ENCODE results near the gene RUFY1. TPM values are rescaled to one million over a fixed set of nuclear protein-coding genes. Genes with fewer than 3 reads are reported as not detected.

The RUFY1 gene
- total RNA-seq, 2 donors from 2014 or later, result 48.7 to 55.6 TPM

DNA sequence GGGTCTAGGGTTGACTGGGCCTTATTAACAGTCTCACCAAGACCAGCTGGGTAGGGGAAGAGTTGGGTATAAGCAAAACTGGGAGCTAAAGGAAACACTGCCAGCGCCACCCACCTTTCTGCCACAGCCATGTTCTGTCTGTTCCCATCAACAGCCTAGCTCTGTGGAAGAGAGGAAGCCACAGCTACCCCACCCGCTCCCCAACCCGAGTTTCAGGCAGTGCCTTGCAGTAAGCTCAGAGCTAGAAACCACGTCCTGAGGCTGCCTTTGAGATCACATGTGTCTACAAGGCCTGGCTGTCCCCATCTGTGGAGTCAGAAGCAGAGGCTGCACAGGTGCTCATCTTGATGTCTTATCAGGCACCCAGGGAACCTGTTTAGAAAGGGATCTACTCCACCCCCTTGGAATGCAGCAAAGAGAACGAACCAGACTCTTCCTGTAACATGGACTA is 57.8 kb downstream of the RUFY1 start:
- no peaks in the 10 kb centered on the region for H3K9me3 ChIP-seq
- peaks cover 9% of the 10 kb centered on the region for H3K4me1 ChIP-seq (replicated peaks)
- intact Hi-C loops (cut with DNase I), result no loop called here
- H3K4me3 ChIP-seq, result no peak overlapping the region
- no peaks in the 10 kb centered on the region for H3K27me3 ChIP-seq (replicated peaks; ENCODE audit: insufficient read depth)
- TF ChIP-seq, protein P1, sequence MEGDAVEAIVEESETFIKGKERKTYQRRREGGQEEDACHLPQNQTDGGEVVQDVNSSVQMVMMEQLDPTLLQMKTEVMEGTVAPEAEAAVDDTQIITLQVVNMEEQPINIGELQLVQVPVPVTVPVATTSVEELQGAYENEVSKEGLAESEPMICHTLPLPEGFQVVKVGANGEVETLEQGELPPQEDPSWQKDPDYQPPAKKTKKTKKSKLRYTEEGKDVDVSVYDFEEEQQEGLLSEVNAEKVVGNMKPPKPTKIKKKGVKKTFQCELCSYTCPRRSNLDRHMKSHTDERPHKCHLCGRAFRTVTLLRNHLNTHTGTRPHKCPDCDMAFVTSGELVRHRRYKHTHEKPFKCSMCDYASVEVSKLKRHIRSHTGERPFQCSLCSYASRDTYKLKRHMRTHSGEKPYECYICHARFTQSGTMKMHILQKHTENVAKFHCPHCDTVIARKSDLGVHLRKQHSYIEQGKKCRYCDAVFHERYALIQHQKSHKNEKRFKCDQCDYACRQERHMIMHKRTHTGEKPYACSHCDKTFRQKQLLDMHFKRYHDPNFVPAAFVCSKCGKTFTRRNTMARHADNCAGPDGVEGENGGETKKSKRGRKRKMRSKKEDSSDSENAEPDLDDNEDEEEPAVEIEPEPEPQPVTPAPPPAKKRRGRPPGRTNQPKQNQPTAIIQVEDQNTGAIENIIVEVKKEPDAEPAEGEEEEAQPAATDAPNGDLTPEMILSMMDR (IDR thresholded peaks at IDR 0.05), result no peak
- peak; percentile 4 for TF ChIP-seq POLR2AphosphoS5 (IDR thresholded peaks at IDR 0.05)
- WGBS, result 40% methylated on average over 5 of the region's 5 CpGs
- DNase-seq (ENCODE audit: low spot score), result no peak
- peaks cover 0 to 7% of the 10 kb centered on the region in 2 donors for H3K36me3 ChIP-seq
- H3K27ac ChIP-seq, result peak overlapping the region in 1 of 2 donors; percentile 25

DNA sequence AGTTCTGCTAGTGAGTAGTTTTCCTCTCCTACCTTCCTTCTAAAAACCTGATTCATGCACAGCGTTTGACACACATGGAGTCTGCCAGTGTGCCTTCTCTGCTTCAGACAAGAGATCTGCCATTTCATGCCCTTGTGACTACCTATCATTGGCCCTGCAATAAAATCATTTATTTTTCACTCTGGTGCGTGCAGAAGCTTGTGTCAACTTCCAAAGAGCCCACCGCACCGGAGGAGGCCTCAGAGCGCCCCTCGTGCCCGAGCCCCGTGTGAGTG is 59.4 kb downstream of the RUFY1 start:
- Histone ChIP-seq H3K27me3 (replicated peaks; ENCODE audit: insufficient read depth) (no peaks in the 10 kb centered on the region), H3K36me3 (peaks cover 0 to 16% of the 10 kb centered on the region in 2 donors), H3K4me1 (replicated peaks) (peaks cover 9% of the 10 kb centered on the region), H3K9me3 (no peaks in the 10 kb centered on the region), H3K27ac (no peak overlapping the region), H3K4me3 (no peak overlapping the region)
- intact Hi-C loops (cut with DNase I), result no loop called here
- no peak for TF ChIP-seq POLR2AphosphoS5 (IDR thresholded peaks at IDR 0.05)
- TF ChIP-seq, protein P1 (IDR thresholded peaks at IDR 0.05), result no peak
- TF ChIP-seq POLR2A (IDR thresholded peaks at IDR 0.05), result no peak
- DNase-seq (ENCODE audit: low spot score), result no peak
- 54% methylated on average over 8 of the region's 8 CpGs for WGBS

DNA sequence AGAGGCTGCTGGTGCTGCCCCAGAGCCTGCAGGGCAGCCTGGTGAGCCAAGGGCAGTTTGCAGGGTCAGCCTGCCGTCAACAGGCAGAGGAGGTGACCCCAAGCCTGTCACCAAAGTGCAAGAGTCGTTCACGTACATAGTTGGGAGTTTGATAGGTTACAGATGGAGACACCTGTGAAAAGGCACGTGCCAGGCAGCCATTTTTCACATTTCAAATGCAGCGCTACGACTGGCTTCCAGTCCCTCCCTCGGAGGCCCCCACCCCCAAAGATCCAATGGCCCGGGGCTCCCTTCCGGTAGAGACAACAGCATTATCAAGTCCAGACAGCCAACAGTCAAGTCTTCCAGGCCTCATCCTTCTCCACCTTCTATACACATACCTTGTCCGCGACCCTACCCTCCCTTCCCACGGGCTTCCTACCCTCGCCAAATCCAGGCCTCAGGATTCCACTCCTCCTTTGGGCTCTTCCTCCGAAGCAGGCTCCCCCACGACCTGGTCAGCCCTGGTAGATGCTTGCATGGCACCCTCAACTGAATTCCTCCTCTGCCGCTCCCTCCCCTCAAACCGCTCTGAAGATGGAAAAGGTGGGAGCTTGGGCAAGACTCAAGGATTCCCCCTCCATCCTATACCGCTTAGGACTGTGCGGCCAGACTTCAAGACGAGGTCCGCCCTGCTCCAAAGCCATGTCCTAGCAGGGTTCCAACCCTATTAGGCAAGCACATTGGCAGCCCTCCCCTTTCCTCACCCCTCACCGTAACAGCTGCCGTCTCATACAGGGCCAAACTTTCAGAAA is 60.0 kb downstream of the RUFY1 start:
- TF ChIP-seq, protein P1 (IDR thresholded peaks at IDR 0.05), result no peak
- TF ChIP-seq POLR2AphosphoS5 (IDR thresholded peaks at IDR 0.05), result no peak
- TF ChIP-seq POLR2A (IDR thresholded peaks at IDR 0.05), result no peak
- peaks cover 0 to 16% of the 10 kb centered on the region in 2 donors for H3K36me3 ChIP-seq
- intact Hi-C loops (cut with DNase I), result no loop called here
- no peak overlapping the region for H3K27ac ChIP-seq
- H3K4me3 ChIP-seq, result no peak overlapping the region
- peaks cover 9% of the 10 kb centered on the region for H3K4me1 ChIP-seq (replicated peaks)
- no peaks in the 10 kb centered on the region for H3K9me3 ChIP-seq
- DNase-seq (ENCODE audit: low spot score), result no peak
- WGBS, result 50% methylated on average over 23 of the region's 23 CpGs
- H3K27me3 ChIP-seq (replicated peaks; ENCODE audit: insufficient read depth), result no peaks in the 10 kb centered on the region

DNA sequence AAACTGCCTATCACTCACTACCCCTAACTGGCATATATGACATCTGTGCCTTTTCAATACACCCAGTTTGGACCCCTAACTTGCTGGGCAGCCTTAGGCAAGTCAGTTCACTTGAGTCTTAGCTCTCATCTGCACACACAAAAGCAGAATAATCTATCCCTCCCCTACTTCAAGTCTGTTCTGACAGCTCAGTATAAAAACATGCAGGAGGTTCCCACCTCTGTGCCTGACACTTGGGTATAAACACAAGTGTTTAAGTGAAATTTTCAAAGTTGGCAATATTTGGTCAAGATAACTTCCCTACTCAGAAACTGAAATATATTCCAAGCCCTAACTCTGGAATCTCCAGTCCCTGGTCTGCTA is 60.5 kb downstream of the RUFY1 start:
- Histone ChIP-seq H3K27me3 (replicated peaks; ENCODE audit: insufficient read depth) (no peaks in the 10 kb centered on the region), H3K9me3 (no peaks in the 10 kb centered on the region), H3K36me3 (peaks cover 0 to 16% of the 10 kb centered on the region in 2 donors), H3K4me1 (replicated peaks) (peaks cover 5% of the 10 kb centered on the region), H3K27ac (no peak overlapping the region), H3K4me3 (no peak overlapping the region)
- DNase-seq (ENCODE audit: low spot score), result no peak
- no peak for TF ChIP-seq POLR2A (IDR thresholded peaks at IDR 0.05)
- TF ChIP-seq, protein P1 (IDR thresholded peaks at IDR 0.05), result no peak
- no peak for TF ChIP-seq POLR2AphosphoS5 (IDR thresholded peaks at IDR 0.05)
- intact Hi-C loops (cut with DNase I), result no loop called here

All from prostate gland (tissue), 2 donors.